MCF 10A (cell line): ENCODE data around the gene ASIC3. TPM values are rescaled to one million over a fixed set of nuclear protein-coding genes. Genes with fewer than 3 reads are reported as not detected.
A peak's percentile ranks its signal among the peaks of the same experiment; 100 is the strongest.

Experiments used
- BruUV-seq: library from RNA; stranded (reverse); fragments of 400-500 nt; replicated peaks from 2 replicates; lab custom pipeline; 2021; lab: Mats Ljungman, UMichigan
- CTCF ChIA-PET: fragments of 300-600 bp; sonication (Branson Sonifier 250); formaldehyde crosslinking; extraction: SDS; loops from one replicate; lab custom pipeline; 2021; ENCODE audit warnings: antibody characterized with exemption, inconsistent platforms; lab: Yijun Ruan, JAX
- POLR2A ChIA-PET: fragments of 300-600, 350-650 bp; sonication (Branson Sonifier 250); formaldehyde crosslinking; extraction: SDS; loops from one replicate; lab custom pipeline; 2020; ENCODE audit warnings: antibody characterized with exemption, inconsistent platforms; lab: Yijun Ruan, JAX
- DNase-seq: peaks from one replicate; pipeline ENCODE4 v3.0.0-alpha.2; 2018; ENCODE audit not compliant: unreplicated experiment
- H3K27ac Mint-ChIP-seq: one replicate; pipeline ENCODE4 v1.8.0; 2022; ENCODE audit warnings: mild to moderate bottlenecking, low read depth, mixed read lengths; ENCODE audit not compliant: unreplicated experiment
- H3K27me3 Mint-ChIP-seq: one replicate; pipeline ENCODE4 v1.8.0; 2022; ENCODE audit warnings: mixed read lengths; ENCODE audit not compliant: insufficient read depth, unreplicated experiment
- H3K36me3 Mint-ChIP-seq: one replicate; pipeline ENCODE4 v1.8.0; 2022; ENCODE audit warnings: mild to moderate bottlenecking, moderate library complexity, mixed read lengths; ENCODE audit not compliant: insufficient read depth, unreplicated experiment
- H3K4me1 Mint-ChIP-seq: one replicate; pipeline ENCODE4 v1.8.0; 2022; ENCODE audit warnings: mixed read lengths; ENCODE audit not compliant: insufficient read depth, unreplicated experiment
- H3K4me3 Mint-ChIP-seq: one replicate; pipeline ENCODE4 v1.8.0; 2022; ENCODE audit warnings: mild to moderate bottlenecking, moderate library complexity, mixed read lengths; ENCODE audit not compliant: unreplicated experiment
- H3K9me3 Mint-ChIP-seq: one replicate; pipeline ENCODE4 v1.8.0; 2022; ENCODE audit warnings: mixed read lengths; ENCODE audit not compliant: unreplicated experiment
- intact Hi-C: fragments of 100-400 bp; cut with micrococcal nuclease; formaldehyde crosslinking; loops from 2 replicates; pipeline ENCODE4 v1.14.1; 2022
- total RNA-seq: library from RNA; stranded (reverse); gene quantifications from 2 replicates; pipeline ENCODE4 v1.2.3, GENCODE V29; 2022
- TF ChIP-seq, protein P1 (sequence below): fragments of 200-600 bp; IDR thresholded peaks from one replicate; pipeline ENCODE4 v1.8.0; 2022; ENCODE audit warnings: antibody characterized with exemption, mild to moderate bottlenecking; ENCODE audit not compliant: unreplicated experiment

Gene ASIC3
- total RNA-seq, 1 experiment from 2014 or later, result 3.9 TPM

DNA sequence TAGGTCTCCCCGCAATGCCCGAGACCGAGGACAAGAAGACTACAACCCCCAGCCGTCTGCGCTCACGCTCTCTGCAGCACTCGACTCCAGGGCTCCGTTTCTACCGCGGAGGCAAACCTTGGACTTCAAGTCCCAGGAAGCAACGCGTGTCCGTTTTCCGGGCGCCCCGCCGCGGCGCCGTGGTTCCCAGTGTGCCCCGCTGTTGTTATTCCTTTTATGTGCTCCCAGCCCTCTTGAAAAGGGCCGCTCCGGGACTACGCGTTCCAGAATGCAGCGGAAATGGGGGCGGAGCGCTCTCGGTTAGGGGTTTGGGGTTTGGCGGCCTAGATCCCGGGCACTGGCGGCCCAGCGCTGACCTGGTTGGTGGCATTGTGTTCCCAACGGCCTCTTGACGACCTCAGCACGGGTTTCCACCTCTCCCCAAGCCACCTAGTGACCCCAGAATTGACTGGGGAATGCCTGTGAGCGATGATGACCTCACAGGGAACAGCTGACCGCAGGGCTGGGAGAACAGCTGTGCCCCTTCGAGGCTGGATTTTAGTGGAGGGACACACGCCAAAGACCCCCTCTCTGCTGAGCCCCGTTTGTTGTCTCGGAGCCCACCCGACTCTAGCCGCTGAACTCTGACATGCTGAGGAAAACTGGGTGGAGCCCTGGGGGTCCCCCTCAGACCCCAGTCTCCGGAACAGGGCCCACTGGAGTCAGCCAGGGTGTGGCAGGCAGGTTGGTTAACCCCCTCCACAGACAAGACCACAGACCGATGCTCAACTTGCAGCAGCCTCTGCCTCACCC lies 9.9 kb downstream of the ASIC3 start:
- CTCF ChIA-PET, result interaction anchor here (0.6 to 3.3 kb wide), 5 partner anchors 8 to 179 kb away, joined by 3 to 21 read pairs (median 4); no protein-coding TSS in a partner anchor
- peaks cover 8% of the 10 kb centered on the region for H3K36me3 Mint-ChIP-seq
- POLR2A ChIA-PET, result interaction anchor here (0.9 to 8.4 kb wide), 7 partner anchors 10 to 58 kb away, joined by 3 to 151 read pairs (median 6); partner anchors contain the start of genes ABCB8, AGAP3, FASTK and TMUB1

DNA sequence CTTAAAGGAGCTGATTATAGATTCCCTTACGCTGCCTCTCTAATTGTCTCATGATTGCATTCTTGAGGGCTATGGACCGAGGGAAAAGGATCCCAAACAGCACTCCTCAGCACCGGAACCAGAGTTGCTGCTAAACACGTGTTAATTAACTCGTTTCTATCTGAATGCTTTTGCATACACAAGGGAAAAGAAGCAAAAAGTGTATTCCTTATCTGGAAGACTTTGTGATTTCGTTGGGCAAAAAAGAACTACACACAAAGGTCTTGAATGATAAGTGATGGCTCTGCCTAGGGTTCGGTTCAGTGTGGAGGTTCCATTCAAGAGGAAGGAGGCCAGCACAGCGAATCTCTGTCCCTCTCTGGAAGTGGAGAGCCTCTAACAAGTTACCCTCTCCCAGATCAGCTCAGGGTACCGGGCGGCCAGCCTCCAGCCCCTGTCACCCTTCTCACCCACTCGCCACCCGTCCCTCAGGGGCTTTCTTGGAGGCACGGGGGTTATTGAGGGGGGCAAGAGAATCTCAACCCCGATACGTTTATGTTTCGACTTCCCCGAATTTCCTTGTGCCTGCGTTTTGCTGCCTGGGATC lies 10.5 kb downstream of the ASIC3 start:
- TF ChIP-seq, protein P1, sequence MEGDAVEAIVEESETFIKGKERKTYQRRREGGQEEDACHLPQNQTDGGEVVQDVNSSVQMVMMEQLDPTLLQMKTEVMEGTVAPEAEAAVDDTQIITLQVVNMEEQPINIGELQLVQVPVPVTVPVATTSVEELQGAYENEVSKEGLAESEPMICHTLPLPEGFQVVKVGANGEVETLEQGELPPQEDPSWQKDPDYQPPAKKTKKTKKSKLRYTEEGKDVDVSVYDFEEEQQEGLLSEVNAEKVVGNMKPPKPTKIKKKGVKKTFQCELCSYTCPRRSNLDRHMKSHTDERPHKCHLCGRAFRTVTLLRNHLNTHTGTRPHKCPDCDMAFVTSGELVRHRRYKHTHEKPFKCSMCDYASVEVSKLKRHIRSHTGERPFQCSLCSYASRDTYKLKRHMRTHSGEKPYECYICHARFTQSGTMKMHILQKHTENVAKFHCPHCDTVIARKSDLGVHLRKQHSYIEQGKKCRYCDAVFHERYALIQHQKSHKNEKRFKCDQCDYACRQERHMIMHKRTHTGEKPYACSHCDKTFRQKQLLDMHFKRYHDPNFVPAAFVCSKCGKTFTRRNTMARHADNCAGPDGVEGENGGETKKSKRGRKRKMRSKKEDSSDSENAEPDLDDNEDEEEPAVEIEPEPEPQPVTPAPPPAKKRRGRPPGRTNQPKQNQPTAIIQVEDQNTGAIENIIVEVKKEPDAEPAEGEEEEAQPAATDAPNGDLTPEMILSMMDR, result no peak
- no peaks in the 10 kb centered on the region for H3K9me3 Mint-ChIP-seq
- POLR2A ChIA-PET, result interaction anchor here (1.1 to 8.4 kb wide), 5 partner anchors 12 to 54 kb away, joined by 4 to 151 read pairs (median 42); partner anchors contain the start of genes ABCB8, AGAP3, FASTK and TMUB1
- no TSS peak for BruUV-seq
- peak overlapping the region; percentile 87 for H3K27ac Mint-ChIP-seq
- intact Hi-C loops, result loop anchor here (1.0 kb wide), 4 partner anchors 21 to 52 kb away; partner anchors contain the start of genes ABCB8 and FASTK
- no peaks in the 10 kb centered on the region for H3K27me3 Mint-ChIP-seq
- peak; percentile 22 for DNase-seq
- peaks cover 38% of the 10 kb centered on the region for H3K4me1 Mint-ChIP-seq
- H3K4me3 Mint-ChIP-seq, result peak overlapping the region; percentile 97
- peaks cover 15% of the 10 kb centered on the region for H3K36me3 Mint-ChIP-seq
- CTCF ChIA-PET, result interaction anchor here (0.7 to 3.3 kb wide), 3 partner anchors 26 to 53 kb away, joined by 3 to 21 read pairs (median 11); no protein-coding TSS in a partner anchor

More for the DNA sequence above, 9.9 kb downstream of the ASIC3 start:
- peak; percentile 99 for DNase-seq
- TSS peak; percentile 63 for BruUV-seq
- Mint-ChIP-seq H3K27me3 (no peaks in the 10 kb centered on the region), H3K9me3 (no peaks in the 10 kb centered on the region), H3K27ac (peak overlapping the region; percentile 87), H3K4me1 (peaks cover 34% of the 10 kb centered on the region), H3K4me3 (peak overlapping the region; percentile 97)
- TF ChIP-seq, protein P1, result no peak
- intact Hi-C loops, result loop anchor here (1.0 kb wide), 3 partner anchors 29 to 53 kb away; partner anchors contain the start of gene ABCB8

DNA sequence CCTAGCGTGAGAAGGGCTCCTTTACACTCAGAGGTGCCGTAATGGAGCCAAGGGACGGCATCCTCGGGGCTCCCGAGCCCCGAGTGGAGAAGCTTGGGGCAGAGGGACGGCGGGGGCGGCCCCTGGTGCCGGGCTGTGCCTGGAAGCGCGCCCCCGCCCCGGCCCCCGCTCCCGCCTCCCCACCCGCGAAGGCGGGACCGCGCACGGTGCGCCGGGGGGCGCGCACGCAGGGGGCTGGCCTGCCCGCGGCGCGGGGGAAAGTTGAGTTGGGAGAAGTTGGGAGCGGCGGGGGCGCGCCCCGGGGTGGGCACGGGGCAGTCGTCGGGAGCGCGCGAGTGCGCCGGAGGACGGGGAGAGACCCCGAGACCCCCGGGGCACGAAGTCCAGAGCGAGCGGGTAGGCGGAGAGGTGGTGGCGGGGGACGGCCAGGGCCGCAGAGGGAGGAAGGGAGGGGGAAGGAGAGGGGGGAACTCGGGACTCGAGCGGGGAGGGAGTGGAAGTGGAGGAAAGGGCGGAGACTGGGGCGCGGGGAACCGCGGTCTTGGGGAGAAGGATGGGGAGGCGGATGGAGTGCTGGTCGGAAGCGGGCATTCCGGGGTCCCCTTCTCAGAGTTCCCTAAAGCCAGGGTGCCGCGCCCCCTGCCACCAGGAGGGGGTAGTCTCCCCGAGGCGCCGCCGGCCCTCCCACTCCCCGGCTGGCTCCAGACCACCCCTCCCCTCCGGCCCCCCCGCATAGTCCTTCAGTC lies 11.2 kb downstream of the ASIC3 start, which contains the start of gene SLC4A2:
Gene SLC4A2, plus strand, starts transcription at position 223 of the 746 bp plus-strand sequence. CDS start 2,399 bp downstream, outside the sequence.
- intact Hi-C loops, result loop anchor here (1.0 kb wide), 1 partner anchor 21 kb away; the partner anchor contains the start of gene FASTK
- H3K27me3 Mint-ChIP-seq, result no peaks in the 10 kb centered on the region
- no peaks in the 10 kb centered on the region for H3K9me3 Mint-ChIP-seq
- DNase-seq, result peak; percentile 70
- CTCF ChIA-PET, result interaction anchor here (0.6 to 4.6 kb wide), 8 partner anchors 18 to 84 kb away, joined by 3 to 42 read pairs (median 4); no protein-coding TSS in a partner anchor
- BruUV-seq, result no TSS peak
- POLR2A ChIA-PET, result interaction anchor here (1.8 to 8.4 kb wide), 4 partner anchors 13 to 53 kb away, joined by 6 to 151 read pairs (median 61); partner anchors contain the start of genes ABCB8, AGAP3, FASTK and TMUB1
- H3K27ac Mint-ChIP-seq, result peak within 1 kb of the TSS; percentile 87
- peaks cover 20% of the 10 kb centered on the region for H3K36me3 Mint-ChIP-seq
- TF ChIP-seq, protein P1, result peak; percentile 54
- H3K4me3 Mint-ChIP-seq, result peak within 1 kb of the TSS; percentile 97
- H3K4me1 Mint-ChIP-seq, result peaks cover 38% of the 10 kb centered on the region
